Colonic mucosa (tissue), 4 donors: ENCODE measurements around the gene ST3GAL6. TPM values are rescaled to one million over a fixed set of nuclear protein-coding genes. Genes with fewer than 3 reads are reported as not detected.

Experiments
- DNase-seq: peaks from one replicate; pipeline ENCODE4 v3.0.0-alpha.2; 2020
- H3K27ac ChIP-seq: fragments of 200-600 bp; one replicate; pipeline ENCODE4 v1.8.0; 2021
- H3K27me3 ChIP-seq: fragments of 200-600 bp; one replicate; pipeline ENCODE4 v1.8.0; 2021
- H3K36me3 ChIP-seq: fragments of 200-600 bp; one replicate; pipeline ENCODE4 v1.8.0; 2021
- H3K4me1 ChIP-seq: fragments of 200-600 bp; one replicate; pipeline ENCODE4 v1.8.0; 2021; ENCODE audit warnings: mild to moderate bottlenecking
- H3K4me3 ChIP-seq: fragments of 200-600 bp; one replicate; pipeline ENCODE4 v1.8.0; 2021
- H3K9ac ChIP-seq, 2 donors: one replicate each; pipeline ENCODE4 v1.7.0; 2013; ENCODE audit warnings: control low read depth in 2 of 2, low read depth in 2 of 2, low read length in 2 of 2
- H3K9me3 ChIP-seq: fragments of 200-600 bp; one replicate; pipeline ENCODE4 v1.8.0; 2021
- CTCF ChIP-seq: fragments of 200-600 bp; IDR thresholded peaks from one replicate; pipeline ENCODE4 v1.8.0; 2022; ENCODE audit warnings: antibody characterized with exemption, mild to moderate bottlenecking
- intact Hi-C: fragments of 100-400 bp; cut with DNase I; formaldehyde crosslinking; loops from one replicate; pipeline ENCODE4 v1.14.1; 2022
- total RNA-seq, 2 donors: library from RNA; stranded (reverse); fragmentation: NEBNext Ultra II Directional in 1 of 2; extraction: Animal tissue kit (Norgen Biotek cat#: 25700) in 1 of 2; gene quantifications; one replicate each; pipeline ENCODE4 v1.2.1, GENCODE V29; 2021
- donor health status: healthy.
- donor health status: DM: no; HTN: no; CAD: no.
- donor health status: DM: no; HTN: no; CAD: no.

ST3GAL6 gene
- total RNA-seq, 2 donors from 2014 or later: 2.3 to 2.5 TPM

GRCh38 chr3:98739266-98739665 lies 23.9 kb upstream of the ST3GAL6 start:
- H3K9ac ChIP-seq: no peak overlapping the region
- no peak for TF ChIP-seq CTCF
- no peaks in the 10 kb centered on the region for H3K36me3 ChIP-seq
- no peak for DNase-seq
- H3K27me3 ChIP-seq: peaks cover 7% of the 10 kb centered on the region
- no peak overlapping the region for H3K4me3 ChIP-seq
- intact Hi-C loops: no loop called here
- no peak overlapping the region for H3K27ac ChIP-seq
- H3K9me3 ChIP-seq: no peaks in the 10 kb centered on the region
- no peaks in the 10 kb centered on the region for H3K4me1 ChIP-seq

- no peak for DNase-seq
- Histone ChIP-seq H3K27me3 (no peaks in the 10 kb centered on the region), H3K9ac (no peak overlapping the region), H3K4me3 (no peak overlapping the region), H3K9me3 (no peaks in the 10 kb centered on the region), H3K27ac (no peak overlapping the region), H3K4me1 (no peaks in the 10 kb centered on the region), H3K36me3 (no peaks in the 10 kb centered on the region)
- no peak for TF ChIP-seq CTCF
- intact Hi-C loops: no loop called here
Measured at GRCh38 chr3:98740324-98740723, 22.8 kb upstream of the ST3GAL6 start.

- no peak overlapping the region for H3K4me3 ChIP-seq
- intact Hi-C loops: no loop called here
- no peaks in the 10 kb centered on the region for H3K36me3 ChIP-seq
- H3K9me3 ChIP-seq: no peaks in the 10 kb centered on the region
- DNase-seq: no peak
- no peak overlapping the region for H3K9ac ChIP-seq
- TF ChIP-seq CTCF: no peak
- H3K27me3 ChIP-seq: no peaks in the 10 kb centered on the region
- no peak overlapping the region for H3K27ac ChIP-seq
- no peaks in the 10 kb centered on the region for H3K4me1 ChIP-seq
Measured at GRCh38 chr3:98741121-98741716, 21.9 kb upstream of the ST3GAL6 start.

- H3K4me3 ChIP-seq: no peak overlapping the region
- no peaks in the 10 kb centered on the region for H3K9me3 ChIP-seq
- no peaks in the 10 kb centered on the region for H3K36me3 ChIP-seq
- no peaks in the 10 kb centered on the region for H3K27me3 ChIP-seq
- DNase-seq: no peak
- no peak for TF ChIP-seq CTCF
- H3K4me1 ChIP-seq: no peaks in the 10 kb centered on the region
- no peak overlapping the region for H3K27ac ChIP-seq
- intact Hi-C loops: no loop called here
- H3K9ac ChIP-seq: no peak overlapping the region
Measured at GRCh38 chr3:98743071-98743470, 20.1 kb upstream of the ST3GAL6 start.

- no peaks in the 10 kb centered on the region for H3K4me1 ChIP-seq
- H3K36me3 ChIP-seq: no peaks in the 10 kb centered on the region
- intact Hi-C loops: no loop called here
- no peaks in the 10 kb centered on the region for H3K27me3 ChIP-seq
- no peaks in the 10 kb centered on the region for H3K9me3 ChIP-seq
- no peak overlapping the region for H3K27ac ChIP-seq
- no peak overlapping the region for H3K4me3 ChIP-seq
- DNase-seq: no peak
- TF ChIP-seq CTCF: no peak
- no peak overlapping the region for H3K9ac ChIP-seq
Measured at GRCh38 chr3:98744283-98744682, 18.9 kb upstream of the ST3GAL6 start.
